H1 (cell line): ENCODE results near the gene SLC26A8.

Source experiments
- EP300 ChIP-seq, 2 experiments: IDR thresholded peaks; 1 replicate in 1 of 2; 2 replicates in 1 of 2; pipeline ENCODE4 v1.6.1; 2011 to 2012; ENCODE audit warnings: low read depth in 2 of 2, low read length in 2 of 2, mild to moderate bottlenecking in 2 of 2, borderline replicate concordance in 1 of 2, inconsistent platforms in 1 of 2, moderate library complexity in 1 of 2
- FOSL1 ChIP-seq: IDR thresholded peaks from 2 replicates; pipeline ENCODE4 v1.6.1; 2011; ENCODE audit warnings: mild to moderate bottlenecking, low read depth, low read length, moderate library complexity; ENCODE audit not compliant: insufficient read depth
- POLR2A ChIP-seq, 2 experiments: IDR thresholded peaks; 1 replicate in 1 of 2; 2 replicates in 1 of 2; pipeline ENCODE4 v1.6.1; 2011; ENCODE audit warnings: low read depth in 2 of 2, low read length in 2 of 2, mild to moderate bottlenecking in 2 of 2; ENCODE audit errors: control extremely low read depth in 1 of 2
- POLR2AphosphoS5 ChIP-seq: IDR thresholded peaks from 2 replicates; pipeline ENCODE4 v1.6.1; 2011; ENCODE audit warnings: low read depth, low read length
- POU5F1 ChIP-seq: IDR thresholded peaks from 2 replicates; pipeline ENCODE4 v1.6.1; 2011; ENCODE audit warnings: low read depth, mild to moderate bottlenecking, low read length, moderate library complexity
- SIX5 ChIP-seq: IDR thresholded peaks from 2 replicates; pipeline ENCODE4 v1.6.1; 2011; ENCODE audit warnings: mild to moderate bottlenecking, low read depth, low read length
- SRF ChIP-seq: IDR thresholded peaks from 2 replicates; pipeline ENCODE4 v1.6.1; 2011; ENCODE audit warnings: mild to moderate bottlenecking, low read depth, low read length, moderate library complexity
- TAF7 ChIP-seq: optimal IDR thresholded peaks from 2 replicates; pipeline ENCODE3; 2011; ENCODE audit warnings: low read depth, mild to moderate bottlenecking, inconsistent platforms, low read length, moderate library complexity, borderline replicate concordance
- ZNF274 ChIP-seq: IDR thresholded peaks from 2 replicates; pipeline ENCODE4 v1.7.0; 2012; ENCODE audit warnings: low read length, borderline replicate concordance; ENCODE audit errors: extremely low read depth
- TF ChIP-seq, protein P1 (sequence below), 3 experiments: IDR thresholded peaks; 1 replicate in 2 of 3; 2 replicates in 1 of 3; pipeline versions ENCODE4 v1.5.1 to v1.6.1; 2011; ENCODE audit warnings: low read length in 3 of 3, mild to moderate bottlenecking in 3 of 3, inconsistent platforms in 2 of 3, low read depth in 1 of 3, moderate library complexity in 1 of 3; ENCODE audit not compliant: insufficient read depth in 1 of 3; ENCODE audit errors: control extremely low read depth in 1 of 3
- TF ChIP-seq, protein P2 (sequence below): IDR thresholded peaks from 2 replicates; pipeline ENCODE4 v1.6.1; 2012; ENCODE audit warnings: inconsistent platforms

DNA sequence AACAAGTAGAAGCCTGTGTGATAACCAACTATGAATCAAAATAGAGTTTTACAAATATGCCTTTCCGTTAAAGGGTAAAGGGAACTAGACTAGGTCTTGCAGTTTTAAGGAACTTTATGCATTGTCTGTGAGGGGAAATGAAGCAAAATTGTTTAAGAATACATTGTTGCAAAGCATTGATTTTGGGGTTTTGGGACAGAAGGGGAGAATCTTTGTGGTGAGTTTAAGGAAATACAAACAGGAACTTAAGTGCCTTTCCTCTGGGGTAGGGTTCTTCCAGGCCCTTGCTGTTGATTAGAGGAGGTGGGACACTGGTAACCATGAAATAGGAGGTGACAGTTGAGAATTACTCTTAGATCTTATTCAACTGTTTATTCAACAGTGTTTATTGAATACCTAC, 7.8 kb upstream of the SLC26A8 start:
- no peak for TF ChIP-seq EP300 (IDR thresholded peaks at IDR 0.05; ENCODE audit: borderline replicate concordance in 1 of 2, low read depth in 2 of 2, low read length in 2 of 2)
- no peak for TF ChIP-seq POLR2AphosphoS5
- TF ChIP-seq, protein P1, sequence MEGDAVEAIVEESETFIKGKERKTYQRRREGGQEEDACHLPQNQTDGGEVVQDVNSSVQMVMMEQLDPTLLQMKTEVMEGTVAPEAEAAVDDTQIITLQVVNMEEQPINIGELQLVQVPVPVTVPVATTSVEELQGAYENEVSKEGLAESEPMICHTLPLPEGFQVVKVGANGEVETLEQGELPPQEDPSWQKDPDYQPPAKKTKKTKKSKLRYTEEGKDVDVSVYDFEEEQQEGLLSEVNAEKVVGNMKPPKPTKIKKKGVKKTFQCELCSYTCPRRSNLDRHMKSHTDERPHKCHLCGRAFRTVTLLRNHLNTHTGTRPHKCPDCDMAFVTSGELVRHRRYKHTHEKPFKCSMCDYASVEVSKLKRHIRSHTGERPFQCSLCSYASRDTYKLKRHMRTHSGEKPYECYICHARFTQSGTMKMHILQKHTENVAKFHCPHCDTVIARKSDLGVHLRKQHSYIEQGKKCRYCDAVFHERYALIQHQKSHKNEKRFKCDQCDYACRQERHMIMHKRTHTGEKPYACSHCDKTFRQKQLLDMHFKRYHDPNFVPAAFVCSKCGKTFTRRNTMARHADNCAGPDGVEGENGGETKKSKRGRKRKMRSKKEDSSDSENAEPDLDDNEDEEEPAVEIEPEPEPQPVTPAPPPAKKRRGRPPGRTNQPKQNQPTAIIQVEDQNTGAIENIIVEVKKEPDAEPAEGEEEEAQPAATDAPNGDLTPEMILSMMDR (IDR thresholded peaks at IDR 0.05; ENCODE audit: control extremely low read depth in 1 of 3, insufficient read depth in 1 of 3, low read depth in 1 of 3, low read length in 3 of 3) = no peak
- TF ChIP-seq, protein P2, sequence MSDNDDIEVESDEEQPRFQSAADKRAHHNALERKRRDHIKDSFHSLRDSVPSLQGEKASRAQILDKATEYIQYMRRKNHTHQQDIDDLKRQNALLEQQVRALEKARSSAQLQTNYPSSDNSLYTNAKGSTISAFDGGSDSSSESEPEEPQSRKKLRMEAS = no peak
- no peak for TF ChIP-seq SIX5
- TF ChIP-seq POLR2A (IDR thresholded peaks at IDR 0.05; ENCODE audit: control extremely low read depth in 1 of 2, low read depth in 2 of 2, low read length in 2 of 2) = no peak
- TF ChIP-seq SRF = no peak
- TF ChIP-seq ZNF274 = no peak
- TF ChIP-seq POU5F1 = no peak
- TF ChIP-seq TAF7 = no peak
- TF ChIP-seq FOSL1 = no peak
